ENCODE measurements around the gene KDM4D. TPM values are rescaled to one million over a fixed set of nuclear protein-coding genes. Genes with fewer than 3 reads are reported as not detected.

KDM4D gene
- total RNA-seq, 2 experiments from 2014 or later = 0.89 to 0.90 TPM

GRCh38 chr11:95042239-95042638, 68.7 kb downstream of the KDM4D start:
- H3K27me3 Mint-ChIP-seq (ENCODE audit: low read depth) = peaks cover 35% of the 10 kb centered on the region

DNA sequence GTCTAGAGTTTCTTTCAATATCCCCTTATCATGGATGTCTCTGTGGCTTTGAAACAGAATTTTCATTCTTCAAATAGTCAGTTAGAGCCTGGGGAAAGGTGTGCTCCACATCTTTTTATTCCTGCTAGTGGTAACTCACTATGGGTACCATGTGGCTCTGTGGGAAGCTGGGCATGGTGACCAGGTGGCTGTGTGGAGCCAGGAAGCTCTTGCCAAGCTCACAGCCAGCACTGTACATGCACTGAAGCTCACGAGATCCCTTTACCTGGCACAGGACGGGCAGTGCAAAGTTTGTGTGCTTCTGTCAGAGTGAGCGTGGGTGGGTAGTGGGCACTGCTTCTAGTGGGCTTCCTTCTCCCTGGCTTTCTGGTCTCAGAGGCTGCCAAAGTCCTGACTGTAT, 69.4 kb downstream of the KDM4D start:
- no peaks in the 10 kb centered on the region for H3K9me3 Mint-ChIP-seq (ENCODE audit: insufficient read depth)
- H3K4me1 Mint-ChIP-seq (ENCODE audit: low read depth) = no peaks in the 10 kb centered on the region
- no peak overlapping the region for H3K4me3 Mint-ChIP-seq
- H3K27me3 Mint-ChIP-seq (ENCODE audit: low read depth) = peaks cover 36% of the 10 kb centered on the region
- CTCF ChIA-PET = no interaction called here
- ATAC-seq (no peak), DNase-seq (no peak)
- peaks cover 2% of the 10 kb centered on the region for H3K36me3 Mint-ChIP-seq (ENCODE audit: low read depth)
- H3K27ac Mint-ChIP-seq = no peak overlapping the region
- POLR2A ChIA-PET = no interaction called here

More at GRCh38 chr11:95042239-95042638, 68.7 kb downstream of the KDM4D start:
- ATAC-seq = no peak
- DNase-seq = no peak
- H3K4me1 Mint-ChIP-seq (ENCODE audit: low read depth) = no peaks in the 10 kb centered on the region
- no peak overlapping the region for H3K4me3 Mint-ChIP-seq
- no peak overlapping the region for H3K27ac Mint-ChIP-seq
- CTCF ChIA-PET = no interaction called here
- no peaks in the 10 kb centered on the region for H3K9me3 Mint-ChIP-seq (ENCODE audit: insufficient read depth)
- H3K36me3 Mint-ChIP-seq (ENCODE audit: low read depth) = peaks cover 2% of the 10 kb centered on the region
- POLR2A ChIA-PET = no interaction called here

DNA sequence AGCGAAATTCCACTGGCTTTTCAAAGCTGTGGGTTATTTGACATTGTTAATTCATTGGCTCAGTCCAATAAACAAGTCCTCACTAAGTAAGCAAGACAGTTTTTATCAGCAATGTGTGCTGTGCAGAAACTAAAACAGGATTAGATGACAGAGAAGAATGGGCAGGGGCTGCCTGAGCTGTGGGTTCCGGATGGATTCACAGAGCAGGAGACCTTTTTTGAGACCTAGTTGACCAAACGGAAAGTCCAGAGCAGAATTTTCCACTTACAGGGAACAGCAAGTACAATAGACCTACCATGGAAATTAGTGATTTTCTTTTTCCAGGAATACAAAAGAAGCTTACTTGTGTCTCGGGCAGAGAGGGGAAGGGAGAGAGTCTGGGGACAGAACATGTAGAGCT, 70.5 kb downstream of the KDM4D start:
- Mint-ChIP-seq H3K9me3 (ENCODE audit: insufficient read depth) (no peaks in the 10 kb centered on the region), H3K4me3 (no peak overlapping the region), H3K4me1 (ENCODE audit: low read depth) (no peaks in the 10 kb centered on the region), H3K36me3 (ENCODE audit: low read depth) (no peaks in the 10 kb centered on the region), H3K27ac (no peak overlapping the region), H3K27me3 (ENCODE audit: low read depth) (peaks cover 37% of the 10 kb centered on the region)
- POLR2A ChIA-PET = no interaction called here
- no peak for DNase-seq
- no peak for ATAC-seq
- CTCF ChIA-PET = interaction anchor here (0.9 to 1.0 kb wide), 2 partner anchors 23 to 70 kb away, joined by 3 to 4 read pairs; partner anchors contain the start of genes CWC15, KDM4D and SRSF8

DNA sequence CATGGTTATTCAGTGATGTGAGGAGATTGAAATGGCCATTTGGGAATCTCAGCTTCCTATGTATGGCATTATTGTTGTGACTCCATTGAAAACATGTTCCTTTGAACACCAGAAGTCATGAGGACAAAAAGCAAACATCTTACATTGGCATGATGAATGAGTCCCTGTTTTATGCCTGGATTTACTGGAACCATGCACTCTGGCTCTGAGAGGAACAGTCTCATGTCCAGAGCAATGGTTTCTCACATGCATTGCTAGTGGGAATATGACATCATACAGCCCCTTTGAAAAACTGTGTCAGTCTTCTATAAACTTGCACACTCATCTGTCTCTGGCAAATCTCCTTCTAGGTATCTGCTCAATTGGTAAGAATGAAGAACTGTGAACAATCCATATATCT, 72.3 kb downstream of the KDM4D start:
- Mint-ChIP-seq H3K4me3 (no peak overlapping the region), H3K4me1 (ENCODE audit: low read depth) (no peaks in the 10 kb centered on the region), H3K27me3 (ENCODE audit: low read depth) (peaks cover 37% of the 10 kb centered on the region), H3K36me3 (ENCODE audit: low read depth) (no peaks in the 10 kb centered on the region), H3K27ac (no peak overlapping the region), H3K9me3 (ENCODE audit: insufficient read depth) (no peaks in the 10 kb centered on the region)
- no peak for ATAC-seq
- no peak for DNase-seq
- ChIA-PET POLR2A (interaction anchor here (0.7 kb wide), 1 partner anchor 594 kb away, joined by 3 read pairs; no protein-coding TSS in a partner anchor), CTCF (interaction anchor here (1.1 kb wide), 1 partner anchor 23 kb away, joined by 3 read pairs; no protein-coding TSS in a partner anchor)

Other genes starting within 250 kb of the KDM4D start
- gene AMOTL1, start 205.4 kb upstream of the KDM4D start, total RNA-seq = 1 to 10 TPM; 6.6 to 8.4 TPM
- gene CWC15, start 153 bp upstream of the KDM4D start, total RNA-seq = 10 to 100 TPM; 79.0 to 79.5 TPM
- gene KDM4E, start 51.5 kb downstream of the KDM4D start, total RNA-seq = not detected
- gene KDM4F, start 75.7 kb downstream of the KDM4D start, total RNA-seq = not detected
- 10 to 100 TPM; 30.2 TPM for gene SRSF8, start 93.2 kb downstream of the KDM4D start, total RNA-seq
- 10 to 100 TPM; 23.4 to 23.9 TPM for gene ENDOD1, start 116.1 kb downstream of the KDM4D start, total RNA-seq

Measured in activated CD8-positive, alpha-beta T cell treated with anti-CD3 and anti-CD28 coated beads, Interleukin-2, amount 10 ng/mL, durations not matched to agents 7 days and 5 days (primary cell).